Measurements from ENCODE around the gene USP54. TPM values are rescaled to one million over a fixed set of nuclear protein-coding genes. Genes with fewer than 3 reads are reported as not detected.

USP54 gene
- total RNA-seq, 1 donor from 2014 or later: 13.7 TPM

DNA sequence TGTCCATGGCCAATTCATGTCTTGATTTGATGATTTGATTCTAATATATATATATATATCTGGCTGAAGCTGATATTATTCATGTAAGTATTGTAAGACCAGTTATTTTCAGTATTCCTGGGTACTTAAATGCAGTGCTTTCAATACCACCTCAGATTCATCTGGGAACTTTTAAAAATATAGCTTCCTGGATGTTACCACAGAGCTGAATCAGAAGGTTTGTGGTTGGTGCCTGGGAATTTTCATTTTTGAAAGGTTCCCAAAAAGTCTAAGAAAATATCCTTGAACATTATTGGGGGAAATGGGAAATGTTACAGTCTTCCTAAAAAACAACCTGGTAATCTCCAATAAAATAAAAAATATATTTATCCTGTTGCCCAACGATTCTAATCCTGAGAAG lies 84.7 kb downstream of the USP54 start:
- DNase-seq (ENCODE audit: low read depth): no peak
- TF ChIP-seq, protein P1, sequence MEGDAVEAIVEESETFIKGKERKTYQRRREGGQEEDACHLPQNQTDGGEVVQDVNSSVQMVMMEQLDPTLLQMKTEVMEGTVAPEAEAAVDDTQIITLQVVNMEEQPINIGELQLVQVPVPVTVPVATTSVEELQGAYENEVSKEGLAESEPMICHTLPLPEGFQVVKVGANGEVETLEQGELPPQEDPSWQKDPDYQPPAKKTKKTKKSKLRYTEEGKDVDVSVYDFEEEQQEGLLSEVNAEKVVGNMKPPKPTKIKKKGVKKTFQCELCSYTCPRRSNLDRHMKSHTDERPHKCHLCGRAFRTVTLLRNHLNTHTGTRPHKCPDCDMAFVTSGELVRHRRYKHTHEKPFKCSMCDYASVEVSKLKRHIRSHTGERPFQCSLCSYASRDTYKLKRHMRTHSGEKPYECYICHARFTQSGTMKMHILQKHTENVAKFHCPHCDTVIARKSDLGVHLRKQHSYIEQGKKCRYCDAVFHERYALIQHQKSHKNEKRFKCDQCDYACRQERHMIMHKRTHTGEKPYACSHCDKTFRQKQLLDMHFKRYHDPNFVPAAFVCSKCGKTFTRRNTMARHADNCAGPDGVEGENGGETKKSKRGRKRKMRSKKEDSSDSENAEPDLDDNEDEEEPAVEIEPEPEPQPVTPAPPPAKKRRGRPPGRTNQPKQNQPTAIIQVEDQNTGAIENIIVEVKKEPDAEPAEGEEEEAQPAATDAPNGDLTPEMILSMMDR (conservative IDR thresholded peaks at IDR 0.05; ENCODE audit: low read depth, low read length): no peak
- no peak overlapping the region for H3K4me3 ChIP-seq (ENCODE audit: low read depth, low read length)

DNA sequence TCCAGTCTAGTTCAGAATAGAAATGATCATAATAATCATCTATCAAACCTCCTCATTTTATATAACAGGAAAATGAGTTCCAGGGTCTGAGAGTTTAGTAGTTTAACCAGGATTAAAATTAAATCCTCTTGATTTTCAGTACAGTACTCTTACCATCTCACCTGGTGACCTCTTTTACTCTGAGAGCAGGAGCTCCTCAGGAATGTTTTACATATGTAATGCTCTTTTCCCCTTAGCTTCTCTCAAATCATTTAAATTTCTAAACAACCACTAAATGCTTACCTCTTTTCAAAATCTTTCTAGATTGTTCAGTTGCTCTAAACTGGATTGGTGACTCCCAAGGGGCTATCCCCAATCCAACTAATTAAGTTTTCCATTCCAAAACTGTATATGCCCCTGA lies 85.1 kb downstream of the USP54 start:
- TF ChIP-seq, protein P1 (conservative IDR thresholded peaks at IDR 0.05; ENCODE audit: low read depth, low read length): no peak
- DNase-seq (ENCODE audit: low read depth): no peak

DNA sequence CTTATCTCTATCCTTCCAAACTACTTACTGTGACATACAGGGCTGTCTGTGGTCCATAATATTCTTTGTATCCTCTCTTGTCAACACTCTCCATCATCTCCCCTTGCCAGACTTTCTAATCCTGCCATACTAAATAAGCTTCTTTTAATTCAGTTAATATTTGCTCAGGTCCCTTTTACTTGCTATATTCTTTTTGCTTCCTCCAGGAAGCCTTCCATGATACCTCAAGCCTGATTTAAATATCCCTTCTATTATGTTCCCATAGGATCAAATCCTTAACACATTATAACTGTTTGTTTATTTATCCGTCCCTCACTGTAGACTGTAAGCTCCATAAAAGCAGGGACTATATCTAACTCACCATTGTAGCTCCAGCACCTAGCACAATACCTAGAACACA lies 88.1 kb downstream of the USP54 start:
- no peak for DNase-seq (ENCODE audit: low read depth)
- TF ChIP-seq, protein P1 (conservative IDR thresholded peaks at IDR 0.05; ENCODE audit: low read depth, low read length): no peak
- H3K4me3 ChIP-seq (ENCODE audit: low read depth, low read length): no peak overlapping the region

More for the DNA sequence above, 85.1 kb downstream of the USP54 start:
- H3K4me3 ChIP-seq (ENCODE audit: low read depth, low read length): no peak overlapping the region

DNA sequence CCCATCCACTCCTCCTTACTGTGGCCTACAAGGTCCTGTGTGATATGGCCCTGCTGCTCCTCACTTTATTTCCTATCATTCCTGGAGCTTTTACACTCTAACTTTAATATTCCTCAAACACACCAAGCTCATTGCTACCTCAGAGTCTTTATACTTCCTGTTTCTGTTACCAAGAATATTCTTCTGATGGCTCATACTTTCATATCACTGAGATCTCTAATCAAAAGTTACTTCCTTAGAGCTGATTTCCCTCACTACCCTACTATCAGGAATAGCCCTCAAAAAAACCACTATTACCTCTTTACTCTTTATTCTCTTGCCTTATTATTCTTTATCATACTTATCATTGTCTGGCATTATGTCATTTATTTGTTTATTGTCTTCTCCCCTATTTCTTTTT lies 89.5 kb downstream of the USP54 start:
- TF ChIP-seq, protein P1 (conservative IDR thresholded peaks at IDR 0.05; ENCODE audit: low read depth, low read length): no peak
- no peak overlapping the region for H3K4me3 ChIP-seq (ENCODE audit: low read depth, low read length)
- no peak for DNase-seq (ENCODE audit: low read depth)

DNA sequence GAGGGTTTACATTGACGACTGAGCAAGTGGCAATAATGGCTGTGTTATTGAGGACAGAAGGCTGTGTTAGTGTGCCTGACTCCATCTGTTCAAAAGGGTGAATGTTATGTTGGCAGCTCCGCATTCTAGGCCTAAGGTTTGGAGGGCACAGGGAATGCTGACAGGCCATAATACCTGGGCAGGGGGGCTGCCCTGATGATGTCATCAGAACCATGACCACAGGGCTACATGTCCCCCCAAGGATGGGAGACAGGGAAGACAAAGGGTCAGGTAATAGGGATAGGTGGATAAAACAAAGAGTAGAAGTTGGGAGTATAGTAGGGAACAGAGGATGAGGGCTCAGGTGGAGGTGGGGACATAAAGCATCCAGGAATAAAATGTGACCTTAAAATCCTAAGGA lies 93.5 kb downstream of the USP54 start:
- DNase-seq (ENCODE audit: low read depth): no peak
- H3K4me3 ChIP-seq (ENCODE audit: low read depth, low read length): no peak overlapping the region
- TF ChIP-seq, protein P1 (conservative IDR thresholded peaks at IDR 0.05; ENCODE audit: low read depth, low read length): no peak

DNA sequence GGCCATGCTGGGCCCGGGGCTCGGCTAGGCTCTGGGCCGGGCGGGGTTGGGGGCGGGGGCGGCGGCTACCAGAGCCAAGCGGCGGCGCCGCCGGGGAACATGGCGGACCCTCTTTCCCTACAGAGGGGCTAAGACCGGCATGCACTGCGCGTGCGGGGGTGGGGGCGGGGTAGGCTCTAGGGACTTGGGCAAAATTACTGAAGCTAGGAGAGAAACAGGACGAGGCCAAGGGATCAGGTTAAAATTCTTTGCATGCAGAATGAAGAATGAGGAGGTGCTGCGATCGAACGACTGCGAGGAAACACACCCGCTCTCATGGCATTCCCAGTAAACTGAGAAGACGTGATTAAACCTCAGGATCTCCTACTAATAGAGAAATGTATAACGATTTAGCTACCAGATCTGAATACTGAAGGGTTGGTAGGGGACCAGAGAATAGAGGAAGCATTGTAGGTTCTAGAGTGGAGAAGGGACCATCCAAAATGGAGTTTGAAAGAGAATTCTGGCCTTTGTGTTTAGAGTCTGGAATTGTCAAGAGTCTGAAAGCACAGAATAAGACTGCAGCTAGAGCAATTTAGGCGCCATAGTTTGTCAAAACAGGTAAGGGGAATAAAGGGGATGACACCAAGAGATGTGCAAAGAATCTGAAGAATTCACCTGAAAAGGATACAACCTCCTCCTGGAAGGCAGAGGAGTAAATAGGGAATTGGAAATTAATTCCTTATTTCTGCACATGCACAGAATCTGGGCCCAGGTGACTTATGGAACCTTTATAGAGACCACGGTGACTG lies 95.1 kb downstream of the USP54 start, which contains the start of gene PPP3CB:
PPP3CB (minus strand) TSS at position 141 of the 791 bp plus-strand sequence; CDS start at position 6, 135 bp downstream.
- DNase-seq (ENCODE audit: low read depth): peak; percentile 78
- TF ChIP-seq, protein P1 (conservative IDR thresholded peaks at IDR 0.05; ENCODE audit: low read depth, low read length): no peak
- peak within 1 kb of the TSS; percentile 83 for H3K4me3 ChIP-seq (ENCODE audit: low read depth, low read length)
